PC-9 (cell line): ENCODE results near the gene TOR3A. TPM values are rescaled to one million over a fixed set of nuclear protein-coding genes. Genes with fewer than 3 reads are reported as not detected.
"Not testable (repeated sequence)": the region's sequence is repeated elsewhere in the genome, so short reads cannot be mapped to it uniquely, and the experiment has no call there.

Experiments used
- BruUV-seq: library from RNA; stranded (reverse); fragments of 400-500 nt; replicated peaks from 2 replicates; lab custom pipeline; 2021; lab: Mats Ljungman, UMichigan
- CTCF ChIA-PET: fragments of 300-600 bp; sonication (Branson Sonifier 250); formaldehyde crosslinking; loops from one replicate; lab custom pipeline; 2022; ENCODE audit warnings: antibody characterized with exemption; lab: Charles Lee
- POLR2A ChIA-PET: fragments of 300-600 bp; sonication (Branson Sonifier 250); formaldehyde crosslinking; loops from one replicate; lab custom pipeline; 2022; ENCODE audit warnings: antibody characterized with exemption; ENCODE audit not compliant: unreplicated experiment; lab: Charles Lee
- DNase-seq, 2 experiments: peaks; one replicate each; pipeline versions ENCODE4 v3.0.0 to v3.0.0-alpha.2; 2015 to 2022; ENCODE audit warnings: mixed read lengths in 1 of 2
- H2AFZ ChIP-seq: fragments of 200-600 bp; sonication (generic); 2 replicates; pipeline ENCODE4 v1.8.1; 2017; ENCODE audit warnings: antibody characterized with exemption
- H3F3A ChIP-seq: fragments of 200-600 bp; sonication (generic); 2 replicates; pipeline ENCODE4 v1.8.1; 2017; ENCODE audit warnings: antibody characterized with exemption, mild to moderate bottlenecking, low read depth; ENCODE audit not compliant: insufficient read depth
- H3K27ac ChIP-seq: fragments of 200-600 bp; sonication (generic); 2 replicates; pipeline ENCODE4 v1.6.1; 2016; ENCODE audit warnings: mixed run types
- H3K27me3 ChIP-seq: fragments of 200-600 bp; sonication (generic); 2 replicates; pipeline ENCODE4 v1.6.1; 2016; ENCODE audit warnings: low read depth, mixed run types; ENCODE audit not compliant: insufficient read depth
- H3K36me3 ChIP-seq: fragments of 200-600 bp; sonication (generic); 2 replicates; pipeline ENCODE4 v1.6.1; 2016; ENCODE audit warnings: low read depth, mixed run types
- H3K4me1 ChIP-seq: fragments of 200-600 bp; sonication (generic); replicated peaks from 2 replicates; pipeline ENCODE4 v1.6.1; 2016; ENCODE audit warnings: mixed run types; ENCODE audit not compliant: insufficient read depth
- H3K4me2 ChIP-seq: fragments of 200-600 bp; sonication (generic); 2 replicates; pipeline ENCODE4 v1.6.1; 2017; ENCODE audit warnings: mixed run types
- H3K4me3 ChIP-seq: fragments of 200-600 bp; sonication (generic); 2 replicates; pipeline ENCODE4 v1.6.1; 2016; ENCODE audit warnings: mixed run types
- H3K79me2 ChIP-seq: fragments of 200-600 bp; sonication (generic); 2 replicates; pipeline ENCODE4 v1.6.1; 2017; ENCODE audit warnings: low read depth, mixed run types
- H3K9me2 ChIP-seq: fragments of 200-600 bp; sonication (generic); 2 replicates; pipeline ENCODE4 v1.8.1; 2017; ENCODE audit warnings: mild to moderate bottlenecking; ENCODE audit not compliant: insufficient read depth
- H3K9me3 ChIP-seq: fragments of 200-600 bp; sonication (generic); 2 replicates; pipeline ENCODE4 v1.8.1; 2016; ENCODE audit warnings: low read depth; ENCODE audit not compliant: insufficient read depth
- H4K20me1 ChIP-seq: fragments of 200-600 bp; sonication (generic); 2 replicates; pipeline ENCODE4 v1.8.1; 2017; ENCODE audit not compliant: insufficient read depth
- CTCF ChIP-seq: fragments of 200-600 bp; sonication (generic); conservative IDR thresholded peaks from 2 replicates; pipeline ENCODE4 v1.6.1; 2017; ENCODE audit warnings: mixed run types, antibody characterized with exemption, mild to moderate bottlenecking, moderate library complexity
- EZH2 ChIP-seq: fragments of 200-600 bp; sonication (generic); IDR thresholded peaks from 2 replicates; pipeline ENCODE4 v1.8.0; 2017; ENCODE audit warnings: antibody characterized with exemption, low read depth
- intact Hi-C: fragments of 100-400 bp; cut with micrococcal nuclease; formaldehyde crosslinking; loops from one replicate; pipeline ENCODE4 v1.10.0; 2022; ENCODE audit not compliant: unreplicated experiment
- total RNA-seq: library from RNA; stranded (reverse); gene quantifications from 2 replicates; pipeline ENCODE4 v1.2.3, GENCODE V29; 2021

The TOR3A gene
- total RNA-seq, 1 experiment from 2014 or later = 31.6 TPM

DNA sequence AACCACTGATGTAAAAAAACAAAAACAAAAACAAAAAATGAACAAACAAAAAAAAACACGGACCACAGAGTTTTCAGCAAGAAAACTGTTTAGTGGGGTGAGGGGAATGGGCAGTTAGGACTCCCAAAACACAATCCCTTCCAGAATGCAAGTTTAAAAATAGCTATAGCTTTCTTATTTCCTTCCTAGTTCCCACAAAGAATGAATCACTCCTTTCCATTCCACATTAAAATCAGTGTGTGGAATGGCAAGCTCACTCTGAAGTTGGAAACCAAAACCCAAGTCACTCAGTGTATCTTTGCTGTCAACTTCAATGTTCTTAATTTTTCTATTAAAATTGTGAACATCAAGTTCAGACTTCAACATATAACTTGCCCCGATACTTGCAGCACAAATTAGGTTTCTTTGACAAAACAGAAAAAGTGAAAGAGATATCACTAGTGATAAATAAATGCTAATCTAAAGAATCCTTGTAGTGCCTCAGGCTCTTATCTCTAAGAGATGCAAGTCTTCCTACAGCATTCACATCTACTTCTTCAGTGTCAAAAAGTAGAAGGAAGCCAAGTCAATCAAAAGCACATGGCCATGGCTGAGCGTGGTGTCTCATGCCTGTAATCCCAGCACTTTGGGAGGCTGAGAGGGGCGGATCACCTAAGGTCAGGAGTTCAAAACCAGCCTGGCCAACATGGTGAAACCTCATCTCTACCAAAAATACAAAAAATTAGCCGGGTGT is 45.5 kb downstream of the TOR3A start:
- Histone ChIP-seq H3K9me2 (no peaks in the 10 kb centered on the region), H3F3A (peaks cover 38% of the 10 kb centered on the region), H3K36me3 (peaks cover 48% of the 10 kb centered on the region), H3K4me3 (no peak overlapping the region), H3K4me2 (peak overlapping the region; percentile 6), H4K20me1 (no peaks in the 10 kb centered on the region), H2AFZ (no peak overlapping the region), H3K27me3 (no peaks in the 10 kb centered on the region), H3K27ac (peak overlapping the region; percentile 99), H3K4me1 (peaks cover 35% of the 10 kb centered on the region), H3K9me3 (no peaks in the 10 kb centered on the region), H3K79me2 (peaks cover 41% of the 10 kb centered on the region)
- BruUV-seq = TSS peak; percentile 15
- no peak for DNase-seq
- intact Hi-C loops = loop anchor here (5.0 kb wide), 1 partner anchor 50 kb away; no protein-coding TSS in a partner anchor
- TF ChIP-seq CTCF = no peak
- TF ChIP-seq EZH2 = no peak
- ChIA-PET POLR2A (no interaction called here), CTCF (no interaction called here)

DNA sequence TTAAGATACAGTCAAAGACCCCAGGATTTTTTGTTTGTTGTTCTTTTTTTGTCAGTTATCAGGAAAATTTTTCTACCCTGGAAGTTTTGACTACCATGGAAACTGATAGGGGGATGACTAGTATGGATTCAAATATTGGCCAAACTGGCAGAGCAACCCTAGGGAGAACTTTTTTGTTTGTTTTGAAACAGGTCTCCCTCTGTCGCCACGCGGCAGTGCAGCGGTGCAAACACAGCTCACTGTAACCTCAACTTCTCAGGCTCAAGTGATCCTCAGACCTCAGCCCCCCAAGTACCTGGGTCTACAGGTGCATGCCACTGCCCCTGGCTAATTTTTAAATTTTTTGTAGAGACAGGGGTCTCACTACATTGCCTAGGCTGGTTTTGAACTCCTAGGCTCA is 46.6 kb downstream of the TOR3A start:
- peak overlapping the region; percentile 83 for H3K4me2 ChIP-seq
- H3K4me1 ChIP-seq = peaks cover 35% of the 10 kb centered on the region
- intact Hi-C loops = loop anchor here (2.0 to 5.0 kb wide), 3 partner anchors 14 to 49 kb away; no protein-coding TSS in a partner anchor
- no peaks in the 10 kb centered on the region for H3K9me2 ChIP-seq
- peaks cover 38% of the 10 kb centered on the region for H3K36me3 ChIP-seq
- H3K27ac ChIP-seq = peak overlapping the region; percentile 99
- H3K79me2 ChIP-seq = peaks cover 48% of the 10 kb centered on the region
- peak; percentile 59 to 84 for DNase-seq
- H3K4me3 ChIP-seq = peak overlapping the region; percentile 37; the same call in 1 of the 2 replicates
- no peaks in the 10 kb centered on the region for H3K9me3 ChIP-seq
- no peaks in the 10 kb centered on the region for H3K27me3 ChIP-seq
- H4K20me1 ChIP-seq = no peaks in the 10 kb centered on the region
- TF ChIP-seq EZH2 (no peak), CTCF (no peak)
- peaks cover 38% of the 10 kb centered on the region for H3F3A ChIP-seq
- H2AFZ ChIP-seq = no peak overlapping the region
- ChIA-PET POLR2A (interaction anchor here (0.5 to 0.6 kb wide), 2 partner anchors 125 to 826 kb away, joined by 4 to 7 read pairs; no protein-coding TSS in a partner anchor), CTCF (no interaction called here)
- BruUV-seq = no TSS peak

- peaks cover 51% of the 10 kb centered on the region for H3K79me2 ChIP-seq
- H3K4me2 ChIP-seq = 0 out of 2 replicates have a peak overlapping the region, but pooled peaks have one; percentile 8
- BruUV-seq = no TSS peak
- H3K27me3 ChIP-seq = no peaks in the 10 kb centered on the region
- no peak overlapping the region for H3K4me3 ChIP-seq
- no peak overlapping the region for H2AFZ ChIP-seq
- intact Hi-C loops = loop anchor here (2.0 to 5.0 kb wide), 3 partner anchors 13 to 47 kb away; no protein-coding TSS in a partner anchor
- H3K36me3 ChIP-seq = peaks cover 37% of the 10 kb centered on the region
- H3K27ac ChIP-seq = peak overlapping the region; percentile 99
- TF ChIP-seq EZH2 = no peak
- TF ChIP-seq CTCF = no peak
- no peak for DNase-seq
- peaks cover 35% of the 10 kb centered on the region for H3K4me1 ChIP-seq
- CTCF ChIA-PET = interaction anchor here (0.6 kb wide), 1 partner anchor 125 kb away, joined by 3 read pairs; no protein-coding TSS in a partner anchor
- no peaks in the 10 kb centered on the region for H3K9me3 ChIP-seq
- no peaks in the 10 kb centered on the region for H4K20me1 ChIP-seq
- peaks cover 38% of the 10 kb centered on the region for H3F3A ChIP-seq
- POLR2A ChIA-PET = no interaction called here
- no peaks in the 10 kb centered on the region for H3K9me2 ChIP-seq
These were observed 48.0 kb downstream of the TOR3A start for GRCh38 chr1:179129702-179130473.

- BruUV-seq, H2AFZ ChIP-seq, H4K20me1 ChIP-seq, intact Hi-C loops, CTCF ChIA-PET, H3K4me3 ChIP-seq, H3K27ac ChIP-seq, POLR2A ChIA-PET, H3K9me3 ChIP-seq, H3K9me2 ChIP-seq, H3K27me3 ChIP-seq, H3K4me2 ChIP-seq, DNase-seq: not testable (repeated sequence)
- peaks cover 56% of the 10 kb centered on the region for H3K79me2 ChIP-seq
- H3F3A ChIP-seq = peaks cover 11% of the 10 kb centered on the region; the same call in 1 of the 2 replicates
- H3K36me3 ChIP-seq = peaks cover 13% of the 10 kb centered on the region
- peaks cover 17% of the 10 kb centered on the region for H3K4me1 ChIP-seq
These were observed 53.3 kb downstream of the TOR3A start for GRCh38 chr1:179135168-179135567.
